ENCODE data around the gene HMGXB4.

HMGXB4 gene

GRCh38 chr22:35310556-35311550, 53.6 kb downstream of the HMGXB4 start:
- DNase-seq (ENCODE audit: low read depth in 2 of 2): no peak

GRCh38 chr22:35311551-35311999, 54.3 kb downstream of the HMGXB4 start:
- DNase-seq (ENCODE audit: low read depth in 2 of 2): no peak

DNA sequence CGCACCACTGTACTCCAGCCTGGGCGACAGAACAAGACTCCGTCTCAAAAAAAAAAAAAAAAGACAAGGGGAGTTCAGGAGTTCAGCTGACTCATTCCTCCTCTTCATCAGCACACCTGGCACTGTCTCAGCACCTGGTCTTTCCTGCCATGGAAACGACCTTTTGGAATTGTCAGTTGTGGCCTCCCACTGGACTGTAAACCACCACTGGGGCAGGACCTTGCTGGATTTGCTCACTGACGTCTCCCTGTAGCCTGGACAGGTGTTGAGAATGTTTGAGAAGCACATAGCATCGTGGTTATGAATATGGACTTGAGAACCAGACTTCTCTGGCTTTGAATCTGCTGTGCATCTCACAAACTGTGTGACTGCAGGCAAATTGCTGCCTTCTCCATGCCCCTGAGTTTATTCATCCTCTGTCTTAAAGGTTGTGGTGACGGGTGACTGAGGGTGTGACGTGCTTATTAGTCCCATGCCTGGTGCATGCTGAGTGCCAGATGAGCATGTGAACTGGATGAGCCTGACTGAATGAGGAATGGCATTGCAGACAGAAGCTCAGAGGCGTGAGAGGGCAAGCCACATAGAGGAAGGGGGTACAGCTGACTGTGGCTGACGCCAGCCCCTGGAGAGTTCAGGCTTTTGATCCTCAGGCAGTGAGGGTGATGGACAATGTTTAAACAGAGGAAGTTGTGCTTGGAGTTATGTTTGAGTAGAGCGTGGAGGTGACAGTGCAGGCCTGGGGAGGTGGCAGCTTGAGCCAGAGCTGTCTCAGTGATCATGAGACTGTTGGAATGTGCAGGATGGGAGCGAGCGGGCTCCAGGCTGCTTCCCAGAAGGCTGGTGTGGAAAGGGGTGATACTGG, 55.1 kb downstream of the HMGXB4 start:
- no peak for DNase-seq (ENCODE audit: low read depth in 2 of 2)

GRCh38 chr22:35313311-35314121, 56.2 kb downstream of the HMGXB4 start:
- DNase-seq (ENCODE audit: low read depth in 2 of 2): no peak

- no peak for DNase-seq (ENCODE audit: low read depth in 2 of 2)
These were observed 57.1 kb downstream of the HMGXB4 start for GRCh38 chr22:35314161-35314942.

DNA sequence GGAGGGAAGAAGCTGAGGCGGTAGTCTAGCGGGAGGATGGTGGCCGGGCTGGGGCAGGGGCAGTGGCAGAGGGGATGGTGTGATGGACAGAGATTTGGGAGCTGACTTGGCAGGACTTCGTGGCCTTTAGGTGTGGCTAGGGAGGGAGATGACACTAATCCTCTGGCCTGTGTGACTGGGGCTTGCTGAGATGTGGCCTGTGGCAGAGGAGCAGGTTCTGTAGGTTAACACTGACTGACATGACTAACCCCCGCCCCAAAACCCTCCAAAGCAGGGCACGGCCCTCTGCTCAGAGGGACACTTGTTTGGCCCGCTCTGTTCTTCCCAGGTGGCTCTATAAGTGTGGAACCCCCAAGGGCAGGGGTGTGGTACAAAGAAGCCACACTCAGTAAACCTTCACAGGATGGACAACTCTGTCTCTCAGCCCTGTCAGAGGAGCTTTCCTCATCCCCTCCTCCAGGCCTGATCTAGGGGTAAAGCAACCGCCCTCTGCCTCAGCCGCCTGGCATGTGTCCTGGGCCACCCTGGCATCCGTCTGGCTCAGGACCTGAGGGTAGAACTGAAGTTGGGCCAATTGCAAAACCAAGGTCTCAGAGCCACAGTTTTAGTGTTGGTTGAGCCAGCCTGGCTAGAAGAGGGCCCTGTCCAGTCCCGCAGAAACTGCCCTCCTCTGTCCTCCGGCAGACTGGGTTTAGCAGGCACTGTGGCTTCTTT, 58.0 kb downstream of the HMGXB4 start:
- DNase-seq (ENCODE audit: low read depth in 2 of 2): no peak

- no peak for DNase-seq (ENCODE audit: low read depth in 2 of 2)
These were observed 58.8 kb downstream of the HMGXB4 start for GRCh38 chr22:35315855-35316745.

DNA sequence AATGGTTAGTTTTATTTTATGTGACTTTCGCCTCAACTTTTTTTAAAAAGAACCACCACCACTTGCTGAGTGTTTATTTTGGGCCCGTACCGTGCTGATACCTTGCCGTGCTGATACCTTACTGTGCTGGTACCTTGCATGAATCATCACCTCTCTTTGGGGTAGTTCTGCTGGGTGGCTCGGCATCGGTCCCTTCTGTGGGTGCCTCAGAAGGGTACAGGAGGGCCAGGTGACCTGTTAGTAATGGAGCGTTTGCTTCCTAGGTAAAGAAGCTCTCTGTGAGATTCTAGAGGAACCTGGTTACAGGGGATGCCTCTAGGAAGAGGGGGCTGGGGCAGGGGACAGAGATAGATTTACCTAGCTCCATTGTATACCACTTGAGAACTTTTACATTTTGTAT, 59.5 kb downstream of the HMGXB4 start:
- DNase-seq (ENCODE audit: low read depth in 2 of 2): no peak

GRCh38 chr22:35317680-35318290, 60.5 kb downstream of the HMGXB4 start:
- DNase-seq (ENCODE audit: low read depth in 2 of 2): no peak

DNA sequence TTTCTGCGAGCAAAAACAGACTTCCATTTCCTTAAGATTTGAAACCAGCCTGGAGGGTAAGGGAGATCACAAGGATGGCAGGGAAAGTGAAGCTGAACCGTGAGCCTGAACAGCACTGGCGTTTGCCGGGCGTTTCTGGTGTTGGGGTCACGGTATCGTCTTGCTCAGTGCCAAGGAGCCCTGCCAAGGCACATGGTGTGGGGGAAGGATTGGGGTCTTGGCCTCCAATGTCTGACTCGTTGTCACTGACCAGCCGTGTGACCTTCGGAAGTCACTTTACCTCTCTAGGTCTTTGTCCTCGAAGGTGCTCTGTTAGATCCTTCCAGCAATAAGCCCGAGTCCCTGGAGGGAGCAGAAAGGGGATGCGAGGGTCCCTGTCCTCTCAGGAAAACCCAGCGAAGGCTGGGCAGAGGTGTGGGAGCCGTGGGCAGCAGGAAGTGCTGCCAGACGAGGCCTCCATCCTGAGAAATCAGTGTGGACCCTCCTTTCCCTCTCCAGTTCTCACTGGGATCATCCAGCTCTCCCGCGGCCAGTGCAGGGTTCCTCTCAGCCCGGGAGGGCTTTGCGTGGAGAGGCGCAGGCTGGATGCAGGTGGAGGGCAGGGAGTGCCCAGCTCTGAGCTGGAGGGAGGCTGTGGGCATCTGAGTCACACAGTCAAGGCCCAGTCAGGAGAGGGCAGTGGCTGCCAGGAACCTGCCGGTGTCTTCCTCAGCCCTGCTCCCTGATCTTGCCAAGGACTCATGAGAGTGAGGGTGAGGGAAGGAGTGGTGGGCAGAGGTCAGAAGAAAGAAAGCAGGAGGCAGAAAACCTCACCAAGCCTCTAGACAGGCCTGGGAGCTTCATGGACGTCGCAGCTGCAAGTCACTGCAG, 61.3 kb downstream of the HMGXB4 start:
- no peak for DNase-seq (ENCODE audit: low read depth in 2 of 2)

DNA sequence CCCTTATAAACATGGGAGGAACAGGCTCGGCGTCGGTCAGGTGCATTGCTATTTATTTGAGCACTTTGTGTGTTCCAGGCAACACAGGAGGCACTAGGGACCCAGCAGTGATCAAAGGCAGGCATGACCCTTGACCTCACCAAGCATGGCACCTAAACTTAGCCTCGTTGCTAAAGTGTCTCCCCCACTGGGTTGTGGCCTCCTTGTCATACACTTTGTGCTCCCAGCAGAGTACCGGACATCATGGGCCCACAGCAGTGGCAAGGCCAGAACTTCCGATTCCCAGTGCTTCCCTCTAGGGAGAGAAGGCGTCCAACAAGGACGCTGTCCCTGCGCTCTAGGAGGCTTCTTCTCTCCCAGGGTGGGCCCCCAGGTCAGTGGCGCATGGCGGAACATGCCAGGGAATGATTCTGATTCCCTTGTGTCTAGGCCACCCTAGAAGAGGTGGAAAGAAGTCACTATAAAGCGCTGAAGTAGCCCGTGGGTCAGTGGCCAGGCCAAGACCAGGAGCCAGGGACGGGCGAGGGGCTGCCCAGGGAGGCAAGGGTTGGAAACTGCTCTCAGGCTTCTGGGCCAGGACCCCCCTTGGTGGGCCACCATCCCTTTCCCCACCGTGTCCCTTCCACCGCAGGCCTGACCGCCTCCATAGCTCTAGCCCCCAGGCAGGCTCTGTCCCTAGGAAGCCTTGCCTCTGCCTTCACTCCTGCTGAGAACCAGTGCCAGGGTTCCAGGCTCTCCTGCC, 62.1 kb downstream of the HMGXB4 start:
- no peak for DNase-seq (ENCODE audit: low read depth in 2 of 2)

DNA sequence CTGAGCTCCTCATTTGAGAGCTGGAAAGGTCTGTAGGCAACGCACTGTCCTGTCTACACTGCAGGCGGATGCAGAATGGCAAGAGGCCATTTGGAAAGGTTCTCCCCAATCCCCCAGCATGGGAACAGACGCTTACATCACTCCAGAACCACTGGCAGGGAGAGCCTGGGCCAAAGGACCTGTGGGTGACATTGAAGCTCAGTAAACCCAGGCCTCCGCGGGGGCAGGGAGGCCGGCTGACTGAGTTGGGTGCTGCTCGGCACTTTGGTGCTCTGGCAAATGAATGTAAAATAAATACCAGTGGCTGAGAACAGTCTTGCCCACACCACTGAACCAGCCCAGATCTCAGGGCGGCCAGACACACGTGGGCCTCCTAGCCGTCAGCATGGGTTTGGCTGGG, 64.8 kb downstream of the HMGXB4 start:
- no peak for DNase-seq (ENCODE audit: low read depth in 2 of 2)

GRCh38 chr22:35322893-35323292, 65.6 kb downstream of the HMGXB4 start:
- DNase-seq (ENCODE audit: low read depth in 2 of 2): no peak

GRCh38 chr22:35323305-35323704, 66.0 kb downstream of the HMGXB4 start:
- DNase-seq (ENCODE audit: low read depth in 2 of 2): no peak

GRCh38 chr22:35324067-35324466, 66.8 kb downstream of the HMGXB4 start:
- DNase-seq (ENCODE audit: low read depth in 2 of 2): no peak

GRCh38 chr22:35324762-35325161, 67.5 kb downstream of the HMGXB4 start:
- no peak for DNase-seq (ENCODE audit: low read depth in 2 of 2)

DNA sequence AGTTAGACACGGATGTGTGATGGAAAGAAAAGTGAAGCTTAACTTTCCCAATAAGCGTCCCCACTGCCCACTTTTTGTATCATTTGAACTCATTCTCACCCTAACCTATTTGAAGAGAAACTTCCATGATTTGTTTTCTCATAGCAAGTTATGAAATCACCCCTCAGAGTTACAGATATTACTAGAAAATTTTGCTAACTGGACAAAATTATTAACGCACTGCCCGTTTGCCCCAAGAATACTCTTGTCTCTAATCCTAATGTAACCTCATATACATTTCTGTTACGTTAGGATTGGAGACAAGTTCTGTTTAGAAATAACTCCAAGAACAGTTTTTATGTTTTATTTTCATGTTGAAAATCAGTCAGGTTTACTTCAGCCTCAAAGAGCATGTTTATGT, 67.9 kb downstream of the HMGXB4 start:
- no peak for DNase-seq (ENCODE audit: low read depth in 2 of 2)
